Measurements from ENCODE around the gene SRCAP.

Gene SRCAP

DNA sequence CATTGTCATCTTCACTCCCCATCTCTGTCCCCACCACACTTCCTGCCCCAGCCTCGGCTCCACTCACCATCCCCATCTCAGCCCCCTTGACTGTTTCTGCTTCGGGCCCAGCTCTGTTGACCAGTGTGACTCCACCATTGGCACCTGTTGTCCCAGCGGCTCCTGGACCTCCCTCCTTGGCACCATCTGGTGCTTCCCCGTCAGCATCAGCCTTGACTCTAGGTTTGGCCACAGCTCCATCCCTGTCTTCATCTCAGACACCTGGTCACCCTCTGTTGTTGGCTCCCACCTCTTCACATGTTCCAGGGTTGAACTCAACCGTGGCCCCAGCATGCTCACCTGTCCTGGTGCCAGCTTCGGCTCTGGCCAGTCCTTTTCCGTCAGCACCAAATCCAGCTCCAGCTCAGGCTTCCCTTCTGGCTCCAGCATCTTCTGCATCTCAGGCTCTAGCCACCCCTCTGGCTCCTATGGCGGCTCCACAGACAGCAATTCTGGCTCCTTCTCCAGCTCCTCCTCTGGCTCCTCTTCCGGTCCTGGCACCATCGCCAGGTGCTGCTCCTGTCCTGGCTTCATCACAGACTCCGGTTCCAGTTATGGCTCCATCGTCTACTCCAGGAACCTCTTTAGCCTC lies 24.9 kb downstream of the SRCAP start:
- Histone ChIP-seq H3K9me3 (no peaks in the 10 kb centered on the region), H3K4me3 (ENCODE audit: low read depth in 1 of 2, low read length in 1 of 2) (no peak overlapping the region), H3K27me3 (no peaks in the 10 kb centered on the region), H3K36me3 (peaks cover 60% of the 10 kb centered on the region), H3K4me1 (ENCODE audit: control insufficient read depth in 1 of 2, insufficient read depth in 1 of 2, low read depth in 1 of 2, low read length in 1 of 2) (peaks cover 24% of the 10 kb centered on the region in 2 experiments), H3K27ac (peak overlapping the region; percentile 87)
- TF ChIP-seq, protein P1, sequence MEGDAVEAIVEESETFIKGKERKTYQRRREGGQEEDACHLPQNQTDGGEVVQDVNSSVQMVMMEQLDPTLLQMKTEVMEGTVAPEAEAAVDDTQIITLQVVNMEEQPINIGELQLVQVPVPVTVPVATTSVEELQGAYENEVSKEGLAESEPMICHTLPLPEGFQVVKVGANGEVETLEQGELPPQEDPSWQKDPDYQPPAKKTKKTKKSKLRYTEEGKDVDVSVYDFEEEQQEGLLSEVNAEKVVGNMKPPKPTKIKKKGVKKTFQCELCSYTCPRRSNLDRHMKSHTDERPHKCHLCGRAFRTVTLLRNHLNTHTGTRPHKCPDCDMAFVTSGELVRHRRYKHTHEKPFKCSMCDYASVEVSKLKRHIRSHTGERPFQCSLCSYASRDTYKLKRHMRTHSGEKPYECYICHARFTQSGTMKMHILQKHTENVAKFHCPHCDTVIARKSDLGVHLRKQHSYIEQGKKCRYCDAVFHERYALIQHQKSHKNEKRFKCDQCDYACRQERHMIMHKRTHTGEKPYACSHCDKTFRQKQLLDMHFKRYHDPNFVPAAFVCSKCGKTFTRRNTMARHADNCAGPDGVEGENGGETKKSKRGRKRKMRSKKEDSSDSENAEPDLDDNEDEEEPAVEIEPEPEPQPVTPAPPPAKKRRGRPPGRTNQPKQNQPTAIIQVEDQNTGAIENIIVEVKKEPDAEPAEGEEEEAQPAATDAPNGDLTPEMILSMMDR (IDR thresholded peaks at IDR 0.05) = no peak

DNA sequence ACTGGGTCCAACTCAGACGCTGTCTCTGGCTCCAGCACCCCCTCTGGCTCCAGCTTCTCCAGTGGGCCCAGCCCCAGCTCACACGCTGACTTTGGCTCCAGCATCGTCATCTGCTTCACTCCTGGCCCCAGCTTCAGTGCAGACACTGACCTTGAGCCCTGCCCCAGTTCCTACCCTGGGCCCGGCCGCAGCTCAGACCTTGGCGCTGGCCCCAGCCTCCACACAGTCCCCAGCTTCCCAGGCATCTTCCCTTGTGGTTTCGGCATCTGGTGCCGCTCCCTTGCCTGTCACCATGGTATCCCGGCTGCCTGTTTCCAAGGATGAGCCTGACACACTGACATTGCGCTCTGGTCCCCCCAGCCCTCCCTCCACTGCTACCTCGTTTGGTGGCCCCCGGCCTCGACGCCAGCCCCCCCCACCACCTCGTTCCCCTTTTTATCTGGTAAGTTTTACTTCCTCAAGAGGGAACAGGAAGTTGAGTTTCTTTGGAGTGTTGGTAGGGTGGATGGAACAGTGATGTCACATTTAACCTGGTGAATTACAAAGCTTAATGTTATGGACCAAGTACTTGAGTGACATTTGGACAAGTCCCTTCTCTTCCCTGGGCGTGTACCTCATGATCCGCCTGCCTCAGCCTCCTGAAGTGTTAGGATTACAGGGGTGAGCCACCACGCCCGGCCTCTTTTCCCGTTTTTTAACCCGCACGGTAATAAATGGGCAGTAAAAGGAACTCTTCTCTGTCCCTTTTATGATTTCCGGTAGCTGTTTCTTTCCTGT lies 25.9 kb downstream of the SRCAP start:
- Histone ChIP-seq H3K4me1 (ENCODE audit: control insufficient read depth in 1 of 2, insufficient read depth in 1 of 2, low read depth in 1 of 2, low read length in 1 of 2) (peaks cover 29 to 30% of the 10 kb centered on the region in 2 experiments), H3K9me3 (no peaks in the 10 kb centered on the region), H3K4me3 (ENCODE audit: low read depth in 1 of 2, low read length in 1 of 2) (peak overlapping the region in 1 of 2 experiments; percentile 36), H3K36me3 (peaks cover 60% of the 10 kb centered on the region), H3K27me3 (no peaks in the 10 kb centered on the region), H3K27ac (peak overlapping the region; percentile 87)
- TF ChIP-seq, protein P1 (IDR thresholded peaks at IDR 0.05) = no peak

DNA sequence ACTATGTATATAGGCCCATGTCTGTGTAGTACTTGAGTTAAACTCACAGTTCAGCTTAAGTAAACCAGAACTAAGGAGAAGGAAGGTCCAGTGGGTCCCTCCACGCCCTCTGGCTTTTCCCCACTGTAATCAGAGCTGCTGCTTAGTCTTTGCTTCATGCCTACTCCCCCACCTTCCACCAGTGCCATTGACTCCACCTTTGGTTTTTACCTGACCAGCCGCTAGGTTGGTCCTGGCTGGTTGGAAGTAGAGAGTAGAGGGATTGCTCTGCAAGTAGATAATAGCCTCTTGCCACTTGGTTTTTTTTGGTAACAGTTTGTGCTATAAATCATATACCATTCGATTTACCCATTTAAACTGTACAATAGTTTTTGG lies 26.4 kb downstream of the SRCAP start:
- TF ChIP-seq, protein P1 (IDR thresholded peaks at IDR 0.05) = no peak
- peak overlapping the region in 1 of 2 experiments; percentile 36 for H3K4me3 ChIP-seq (ENCODE audit: low read depth in 1 of 2, low read length in 1 of 2)
- peaks cover 60% of the 10 kb centered on the region for H3K36me3 ChIP-seq
- no peaks in the 10 kb centered on the region for H3K27me3 ChIP-seq
- peak overlapping the region; percentile 87 for H3K27ac ChIP-seq
- peaks cover 29 to 30% of the 10 kb centered on the region in 2 experiments for H3K4me1 ChIP-seq (ENCODE audit: control insufficient read depth in 1 of 2, insufficient read depth in 1 of 2, low read depth in 1 of 2, low read length in 1 of 2)
- H3K9me3 ChIP-seq = no peaks in the 10 kb centered on the region

DNA sequence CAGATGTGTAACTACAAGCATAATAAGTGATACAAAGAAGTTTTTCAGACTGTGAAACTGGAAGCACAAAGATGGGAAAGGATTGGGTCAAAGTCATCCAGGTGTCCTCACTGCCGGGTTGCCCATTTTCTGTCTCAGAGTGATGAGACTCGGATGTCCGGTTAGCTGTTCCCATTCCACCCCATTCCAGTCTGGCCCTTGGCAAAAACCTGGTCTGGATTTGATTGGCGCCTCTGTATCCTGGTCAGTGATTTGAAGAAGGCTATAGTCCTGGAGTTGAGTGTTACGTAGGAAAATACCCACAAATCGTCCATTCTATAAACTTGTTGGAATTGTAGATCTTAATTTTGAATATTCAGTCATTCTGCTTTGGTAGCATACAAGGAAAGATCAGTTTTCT lies 29.4 kb downstream of the SRCAP start:
- TF ChIP-seq, protein P1 (IDR thresholded peaks at IDR 0.05) = no peak
- peak overlapping the region; percentile 75 for H3K27ac ChIP-seq
- peaks cover 29 to 30% of the 10 kb centered on the region in 2 experiments for H3K4me1 ChIP-seq (ENCODE audit: control insufficient read depth in 1 of 2, insufficient read depth in 1 of 2, low read depth in 1 of 2, low read length in 1 of 2)
- no peak overlapping the region for H3K4me3 ChIP-seq (ENCODE audit: low read depth in 1 of 2, low read length in 1 of 2)
- H3K27me3 ChIP-seq = no peaks in the 10 kb centered on the region
- H3K9me3 ChIP-seq = no peaks in the 10 kb centered on the region
- peaks cover 58% of the 10 kb centered on the region for H3K36me3 ChIP-seq

DNA sequence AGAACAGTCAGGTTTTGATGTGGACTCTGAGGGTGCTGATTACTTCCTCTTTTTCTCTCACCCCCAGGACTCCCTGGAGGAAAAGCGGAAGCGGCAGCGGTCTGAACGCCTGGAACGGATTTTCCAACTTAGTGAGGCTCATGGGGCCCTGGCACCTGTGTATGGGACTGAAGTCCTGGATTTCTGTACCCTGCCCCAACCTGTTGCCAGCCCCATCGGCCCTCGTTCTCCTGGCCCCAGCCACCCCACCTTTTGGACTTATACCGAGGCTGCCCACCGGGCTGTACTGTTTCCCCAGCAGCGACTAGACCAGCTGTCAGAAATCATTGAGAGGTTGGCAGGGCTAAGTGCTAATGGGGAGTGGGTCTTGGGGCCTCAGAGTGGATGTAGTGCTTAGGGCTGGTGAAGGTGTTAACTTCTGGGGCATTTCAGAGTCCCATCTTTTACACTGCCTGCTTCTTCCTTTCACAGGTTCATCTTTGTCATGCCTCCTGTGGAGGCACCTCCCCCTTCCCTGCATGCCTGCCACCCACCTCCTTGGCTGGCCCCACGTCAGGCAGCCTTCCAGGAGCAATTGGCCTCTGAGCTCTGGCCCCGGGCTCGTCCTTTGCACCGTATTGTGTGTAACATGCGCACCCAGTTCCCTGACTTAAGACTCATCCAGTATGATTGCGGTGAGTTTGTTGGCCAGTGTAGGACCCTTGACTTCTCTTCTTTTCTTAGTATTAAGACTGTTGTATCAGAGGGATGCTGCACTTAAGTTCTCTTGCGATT lies 30.1 kb downstream of the SRCAP start:
- Histone ChIP-seq H3K27ac (peak overlapping the region; percentile 75), H3K27me3 (no peaks in the 10 kb centered on the region), H3K4me1 (ENCODE audit: control insufficient read depth in 1 of 2, insufficient read depth in 1 of 2, low read depth in 1 of 2, low read length in 1 of 2) (peaks cover 29 to 30% of the 10 kb centered on the region in 2 experiments), H3K36me3 (peaks cover 58% of the 10 kb centered on the region), H3K4me3 (ENCODE audit: low read depth in 1 of 2, low read length in 1 of 2) (no peak overlapping the region), H3K9me3 (no peaks in the 10 kb centered on the region)
- TF ChIP-seq, protein P1 (IDR thresholded peaks at IDR 0.05) = no peak
